Endodermal cell (in vitro differentiated cells): ENCODE results near the gene CDHR1. TPM values are rescaled to one million over a fixed set of nuclear protein-coding genes. Genes with fewer than 3 reads are reported as not detected.
"Not testable (repeated sequence)": the region's sequence is repeated elsewhere in the genome, so short reads cannot be mapped to it uniquely, and the experiment has no call there.

Experiments used
- DNase-seq: peaks from one replicate; pipeline ENCODE4 v3.0.0-alpha.2; 2017
- H3K27ac ChIP-seq: 2 replicates; pipeline ENCODE4 v1.5.1; 2013; ENCODE audit warnings: mild to moderate bottlenecking, low read depth, low read length, moderate library complexity
- H3K27me3 ChIP-seq: 2 replicates; pipeline ENCODE4 v1.6.1; 2013; ENCODE audit warnings: mild to moderate bottlenecking, low read length, moderate library complexity; ENCODE audit not compliant: insufficient read depth, control insufficient read depth, poor library complexity, severe bottlenecking
- H3K36me3 ChIP-seq: 2 replicates; pipeline ENCODE4 v1.7.0; 2013; ENCODE audit warnings: mild to moderate bottlenecking, low read length, moderate library complexity; ENCODE audit not compliant: control insufficient read depth, insufficient read depth
- H3K4me1 ChIP-seq: one replicate; pipeline ENCODE4 v1.7.0; 2013; ENCODE audit warnings: low read length; ENCODE audit not compliant: control insufficient read depth, insufficient read depth
- H3K4me3 ChIP-seq: 2 replicates; pipeline ENCODE4 v1.5.1; 2013; ENCODE audit warnings: mild to moderate bottlenecking, low read length, moderate library complexity
- H3K9ac ChIP-seq: 2 replicates; pipeline ENCODE4 v1.6.1; 2013; ENCODE audit warnings: mild to moderate bottlenecking, low read length, moderate library complexity; ENCODE audit not compliant: poor library complexity, severe bottlenecking; ENCODE audit errors: extremely low read depth
- H3K9me3 ChIP-seq: 2 replicates; pipeline ENCODE4 v1.6.1; 2013; ENCODE audit warnings: mild to moderate bottlenecking, low read length, moderate library complexity; ENCODE audit not compliant: control insufficient read depth
- H3K27ac Mint-ChIP-seq: 2 replicates; pipeline ENCODE4 v1.8.0; 2020; ENCODE audit warnings: mixed read lengths
- H3K27me3 Mint-ChIP-seq: 2 replicates; pipeline ENCODE4 v1.8.0; 2021; ENCODE audit warnings: mild to moderate bottlenecking, mixed read lengths; ENCODE audit not compliant: insufficient read depth
- H3K36me3 Mint-ChIP-seq: 2 replicates; pipeline ENCODE4 v1.8.0; 2020; ENCODE audit warnings: low read depth, mixed read lengths
- H3K4me1 Mint-ChIP-seq: 2 replicates; pipeline ENCODE4 v1.8.0; 2020; ENCODE audit warnings: mixed read lengths
- H3K4me3 Mint-ChIP-seq: 2 replicates; pipeline ENCODE4 v1.8.0; 2020; ENCODE audit warnings: mild to moderate bottlenecking, moderate library complexity, mixed read lengths
- H3K9me3 Mint-ChIP-seq: 2 replicates; pipeline ENCODE4 v1.8.0; 2020; ENCODE audit warnings: mild to moderate bottlenecking, mixed read lengths
- CTCF ChIP-seq: fragments of 200-600 bp; sonication (generic); conservative IDR thresholded peaks from 2 replicates; pipeline ENCODE4 v1.5.0; 2021; ENCODE audit warnings: antibody characterized with exemption, mild to moderate bottlenecking
- WGBS, 2 experiments: methylation state at CpG; one replicate each; pipeline versions ENCODE4 v1.1.5 to v1.1.7; 2013; ENCODE audit warnings: missing lambda C conversion rate in 2 of 2, mixed read lengths in 1 of 2; ENCODE audit not compliant: insufficient coverage in 1 of 2, insufficient read length in 1 of 2; 5-methylcytosine and 5-hydroxymethylcytosine counted together
- total RNA-seq, 2 donors: library from RNA; stranded (reverse); fragmentation: NEBNext Ultra II Directional in 1 of 2; extraction: Animal tissue kit (Norgen Biotek cat#: 25700) in 1 of 2; gene quantifications; 2 replicates in 1 of 2; 3 replicates in 1 of 2; pipeline ENCODE4 v1.2.1, GENCODE V29; 2021

CDHR1 gene
- total RNA-seq, 2 donors from 2014 or later: 0.77 to 4.1 TPM

GRCh38 chr10:84171237-84171636 lies 23.1 kb upstream of the CDHR1 start:
- not testable (repeated sequence) for H3K27ac Mint-ChIP-seq

GRCh38 chr10:84171700-84172466 lies 22.5 kb upstream of the CDHR1 start:
- H3K27me3 ChIP-seq, H3K27ac Mint-ChIP-seq, H3K4me3 ChIP-seq, H3K4me1 ChIP-seq, H3K36me3 ChIP-seq, H3K36me3 Mint-ChIP-seq, H3K4me3 Mint-ChIP-seq, H3K9ac ChIP-seq, H3K9me3 ChIP-seq, H3K4me1 Mint-ChIP-seq, H3K9me3 Mint-ChIP-seq: not testable (repeated sequence)
- H3K27ac ChIP-seq: peak overlapping the region; percentile 44
- peaks cover 15% of the 10 kb centered on the region for H3K27me3 Mint-ChIP-seq
- peak; percentile 32 for DNase-seq
- WGBS, 2 experiments: 91 to 94% methylated on average over 14 to 17 of the region's 21 CpGs

More at GRCh38 chr10:84171237-84171636, 23.1 kb upstream of the CDHR1 start:
- DNase-seq, H3K4me3 ChIP-seq, H3K36me3 Mint-ChIP-seq, H3K36me3 ChIP-seq, H3K27ac ChIP-seq, H3K9ac ChIP-seq, H3K4me3 Mint-ChIP-seq, H3K27me3 ChIP-seq, H3K9me3 ChIP-seq, H3K4me1 Mint-ChIP-seq, H3K4me1 ChIP-seq: not testable (repeated sequence)
- Mint-ChIP-seq H3K9me3 (peaks cover 11% of the 10 kb centered on the region), H3K27me3 (peaks cover 14% of the 10 kb centered on the region)
- WGBS, 2 experiments: 98% methylated on average over 2 of the region's 2 CpGs; no CpG with 5 or more reads in 1 of the 2 experiments

- Mint-ChIP-seq H3K27me3 (peaks cover 12% of the 10 kb centered on the region), H3K4me1 (no peaks in the 10 kb centered on the region), H3K36me3 (no peaks in the 10 kb centered on the region), H3K27ac (no peak overlapping the region), H3K9me3 (no peaks in the 10 kb centered on the region), H3K4me3 (no peak overlapping the region)
- Histone ChIP-seq H3K9me3 (no peaks in the 10 kb centered on the region), H3K27ac (peak overlapping the region; percentile 44), H3K9ac (no peak overlapping the region), H3K4me3 (no peak overlapping the region), H3K4me1 (no peaks in the 10 kb centered on the region), H3K36me3 (no peaks in the 10 kb centered on the region), H3K27me3 (no peaks in the 10 kb centered on the region)
- no peak for TF ChIP-seq CTCF
- 91% methylated on average over 8 to 9 of the region's 9 CpGs for WGBS, 2 experiments
- peak; percentile 32 for DNase-seq
These were observed 21.6 kb upstream of the CDHR1 start for GRCh38 chr10:84172467-84173356.

GRCh38 chr10:84173501-84173929 lies 20.8 kb upstream of the CDHR1 start, which contains the start of gene GPR15LG:
Gene GPR15LG, plus strand, starts transcription at chr10:84173801. Its CDS starts 51 bp downstream, at chr10:84173852.
- H3K9me3 Mint-ChIP-seq: no peaks in the 10 kb centered on the region
- 90 to 100% methylated on average over 2 of the region's 2 CpGs for WGBS, 2 experiments
- no peaks in the 10 kb centered on the region for H3K4me1 ChIP-seq

More at GRCh38 chr10:84173501-84173929, 20.8 kb upstream of the CDHR1 start, which contains the start of gene GPR15LG:
- Histone ChIP-seq H3K9me3 (no peaks in the 10 kb centered on the region), H3K36me3 (no peaks in the 10 kb centered on the region), H3K27me3 (no peaks in the 10 kb centered on the region), H3K9ac (no peak within 1 kb of the TSS), H3K27ac (no peak within 1 kb of the TSS), H3K4me3 (no peak within 1 kb of the TSS)
- TF ChIP-seq CTCF: no peak
- peaks cover 12% of the 10 kb centered on the region for H3K27me3 Mint-ChIP-seq
- H3K36me3 Mint-ChIP-seq: no peaks in the 10 kb centered on the region
- peak; percentile 21 for DNase-seq
- no peak within 1 kb of the TSS for H3K4me3 Mint-ChIP-seq
- H3K4me1 Mint-ChIP-seq: no peaks in the 10 kb centered on the region
- H3K27ac Mint-ChIP-seq: no peak within 1 kb of the TSS
